K562 (cell line): Measurements from ENCODE around the gene ADORA2B. TPM values are rescaled to one million over a fixed set of nuclear protein-coding genes. Genes with fewer than 3 reads are reported as not detected.

Source experiments
- BRCA1 ChIP-seq, 2 experiments: fragments of 450-650 bp in 1 of 2; sonication (generic) in 1 of 2; formaldehyde crosslinking in 1 of 2; IDR thresholded peaks; 2 replicates each; pipeline versions ENCODE4 v1.5.0 to v1.6.1; 2017 to 2020; ENCODE audit warnings: mild to moderate bottlenecking in 1 of 2, missing genetic modification reagents in 1 of 2
- CBX8 ChIP-seq: fragments of 200-600 bp; sonication (generic); IDR thresholded peaks from 2 replicates; pipeline ENCODE4 v1.6.1; 2012; ENCODE audit warnings: borderline replicate concordance, mixed run types, low read depth, mild to moderate bottlenecking, moderate library complexity, mixed read lengths, low read length, control low read depth, inconsistent platforms; ENCODE audit not compliant: poor library complexity, severe bottlenecking; ENCODE audit errors: extremely low read depth
- CREB1 ChIP-seq, 2 experiments: sonication (generic) in 1 of 2; formaldehyde crosslinking in 1 of 2; IDR thresholded peaks; 2 replicates each; pipeline versions ENCODE4 v1.6.1 to v1.8.0; 2012 to 2022; ENCODE audit warnings: inconsistent platforms in 1 of 2, mild to moderate bottlenecking in 1 of 2, missing genetic modification reagents in 1 of 2, moderate library complexity in 1 of 2
- ELF2 ChIP-seq: fragments of 250-450 bp; sonication (Bioruptor Pico); IDR thresholded peaks from 2 replicates; pipeline ENCODE4 v1.5.0; 2021; ENCODE audit warnings: mild to moderate bottlenecking
- GATAD2A ChIP-seq: fragments of 450-650 bp; IDR thresholded peaks from 2 replicates; pipeline ENCODE4 v1.6.1; 2017
- KLF1 ChIP-seq: fragments of 450-650 bp; IDR thresholded peaks from 2 replicates; pipeline ENCODE4 v1.6.1; 2016; ENCODE audit warnings: missing genetic modification characterization, missing compliant biosample characterization
- MYBL2 ChIP-seq, 2 experiments: fragments of 450-650 bp in 1 of 2; sonication (generic) in 1 of 2; formaldehyde crosslinking in 1 of 2; IDR thresholded peaks; 2 replicates each; pipeline versions ENCODE4 v1.6.1 to v1.8.1; 2017 to 2022; ENCODE audit warnings: borderline replicate concordance in 1 of 2, inconsistent platforms in 1 of 2, low read depth in 1 of 2, mild to moderate bottlenecking in 1 of 2, missing genetic modification reagents in 1 of 2, moderate library complexity in 1 of 2
- SMC3 ChIP-seq: conservative IDR thresholded peaks from 2 replicates; pipeline ENCODE4 v1.6.1; 2011; ENCODE audit warnings: low read depth, low read length, improper control_type of control experiment; ENCODE audit not compliant: insufficient read depth
- TAL1 ChIP-seq: fragments of 450-650 bp; IDR thresholded peaks from 2 replicates; pipeline ENCODE4 v1.6.1; 2016; ENCODE audit warnings: mild to moderate bottlenecking
- ZNF764 ChIP-seq: fragments of 250-450 bp; sonication (Bioruptor Pico); IDR thresholded peaks from 2 replicates; pipeline ENCODE4 v1.4.0; 2020; ENCODE audit warnings: low read depth, mild to moderate bottlenecking, moderate library complexity
- polyA plus RNA-seq, 8 experiments: library from polyadenylated mRNA; depleted of rRNA in 4 of 8; stranded (reverse) in 5 of 8; unstranded in 3 of 8; fragments of >200 nt; fragmentation: Nextera tagmentation in 2 of 8; fragmentation: Illumina TruSeq in 1 of 8; extraction: Ambion mirVana in 2 of 8; extraction: Trizol in 1 of 8; gene quantifications; 2 replicates each; pipeline versions ENCODE4 v1.2.1 to v1.2.3, GENCODE V29; 2011 to 2014; ENCODE audit warnings: inconsistent platforms in 1 of 8, missing spikeins in 1 of 8
- total RNA-seq, 7 experiments: library from RNA; depleted of rRNA in 6 of 7; stranded (reverse); fragments of >200 nt in 6 of 7; fragmentation: Illumina TruSeq in 2 of 7; extraction: Trizol in 2 of 7; gene quantifications; 2 replicates each; pipeline versions ENCODE4 v1.2.1 to v1.2.3, GENCODE V29; 2011 to 2021; ENCODE audit warnings: low replicate concordance in 1 of 7
- TF ChIP-seq, protein P1 (sequence below): fragments of 450-650 bp; formaldehyde crosslinking; IDR thresholded peaks from 2 replicates; pipeline ENCODE4 v1.4.0; 2022; ENCODE audit warnings: mild to moderate bottlenecking, moderate library complexity
- TF ChIP-seq, protein P2 (sequence below): fragments of 450-650 bp; IDR thresholded peaks from 2 replicates; pipeline ENCODE4 v1.6.1; 2018; ENCODE audit warnings: mild to moderate bottlenecking, low read depth; ENCODE audit not compliant: partially characterized antibody
- TF ChIP-seq, protein P3 (sequence below): fragments of 200-800 bp; sonication (Bioruptor generic); IDR thresholded peaks from 2 replicates; pipeline ENCODE4 v1.6.1; 2016; ENCODE audit warnings: missing genetic modification characterization, missing compliant biosample characterization

ADORA2B gene
- total and polyA plus RNA-seq, 9 of the 15 experiments (the other 6 are each of a cell fraction or from before 2014, with no cell fraction given): 6.4 to 16.6 (median 10.5) TPM

DNA sequence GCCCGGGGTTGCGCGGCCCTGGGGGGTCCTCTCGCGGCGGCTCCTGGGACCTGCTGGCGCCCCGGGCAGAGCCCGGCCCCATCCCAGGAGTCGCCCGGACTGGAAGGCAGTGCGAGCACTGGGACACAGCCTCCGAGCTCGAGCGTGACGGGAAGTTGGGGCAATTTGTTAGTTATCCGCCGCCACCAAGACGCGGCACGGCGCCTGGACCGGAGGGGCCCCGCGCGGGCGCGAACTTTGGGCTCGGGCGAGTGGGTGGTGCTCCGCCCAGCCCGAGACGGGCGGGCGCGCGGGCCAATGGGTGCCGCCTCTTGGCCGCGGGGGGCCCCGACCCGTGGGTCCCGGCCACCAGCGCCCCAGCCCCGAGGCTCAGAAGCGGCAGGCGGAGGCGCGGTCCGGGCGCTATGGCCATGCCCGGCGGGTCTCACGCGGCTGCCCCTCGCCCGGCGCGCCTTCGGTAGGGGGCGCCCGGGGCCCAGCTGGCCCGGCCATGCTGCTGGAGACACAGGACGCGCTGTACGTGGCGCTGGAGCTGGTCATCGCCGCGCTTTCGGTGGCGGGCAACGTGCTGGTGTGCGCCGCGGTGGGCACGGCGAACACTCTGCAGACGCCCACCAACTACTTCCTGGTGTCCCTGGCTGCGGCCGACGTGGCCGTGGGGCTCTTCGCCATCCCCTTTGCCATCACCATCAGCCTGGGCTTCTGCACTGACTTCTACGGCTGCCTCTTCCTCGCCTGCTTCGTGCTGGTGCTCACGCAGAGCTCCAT lies at the start of gene ADORA2B (continued):
- TF ChIP-seq, protein P1, sequence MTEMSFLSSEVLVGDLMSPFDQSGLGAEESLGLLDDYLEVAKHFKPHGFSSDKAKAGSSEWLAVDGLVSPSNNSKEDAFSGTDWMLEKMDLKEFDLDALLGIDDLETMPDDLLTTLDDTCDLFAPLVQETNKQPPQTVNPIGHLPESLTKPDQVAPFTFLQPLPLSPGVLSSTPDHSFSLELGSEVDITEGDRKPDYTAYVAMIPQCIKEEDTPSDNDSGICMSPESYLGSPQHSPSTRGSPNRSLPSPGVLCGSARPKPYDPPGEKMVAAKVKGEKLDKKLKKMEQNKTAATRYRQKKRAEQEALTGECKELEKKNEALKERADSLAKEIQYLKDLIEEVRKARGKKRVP (CRISPR knock-in tag): no peak
- TF ChIP-seq CREB1 (IDR thresholded peaks at IDR 0.05) (no peak; the same call in 1 of the 2 replicates), CREB1 (CRISPR knock-in tag; IDR thresholded peaks at IDR 0.05) (0 out of 2 replicates have a peak, but pooled peaks have one; percentile 39), ZNF764 (no peak), ELF2 (CRISPR knock-in tag) (no peak), MYBL2 (IDR thresholded peaks at IDR 0.05; ENCODE audit: low read depth) (no peak), MYBL2 (CRISPR knock-in tag; IDR thresholded peaks at IDR 0.05; ENCODE audit: borderline replicate concordance) (no peak), BRCA1 (IDR thresholded peaks at IDR 0.05) (no peak), BRCA1 (CRISPR knock-in tag; IDR thresholded peaks at IDR 0.05) (no peak), TAL1 (no peak), SMC3 (0 out of 2 replicates have a peak, but pooled peaks have one; percentile 23), GATAD2A (no peak), CBX8 (no peak), KLF1 (peak; percentile 31; the same call in 1 of the 2 replicates)
- TF ChIP-seq, protein P2, sequence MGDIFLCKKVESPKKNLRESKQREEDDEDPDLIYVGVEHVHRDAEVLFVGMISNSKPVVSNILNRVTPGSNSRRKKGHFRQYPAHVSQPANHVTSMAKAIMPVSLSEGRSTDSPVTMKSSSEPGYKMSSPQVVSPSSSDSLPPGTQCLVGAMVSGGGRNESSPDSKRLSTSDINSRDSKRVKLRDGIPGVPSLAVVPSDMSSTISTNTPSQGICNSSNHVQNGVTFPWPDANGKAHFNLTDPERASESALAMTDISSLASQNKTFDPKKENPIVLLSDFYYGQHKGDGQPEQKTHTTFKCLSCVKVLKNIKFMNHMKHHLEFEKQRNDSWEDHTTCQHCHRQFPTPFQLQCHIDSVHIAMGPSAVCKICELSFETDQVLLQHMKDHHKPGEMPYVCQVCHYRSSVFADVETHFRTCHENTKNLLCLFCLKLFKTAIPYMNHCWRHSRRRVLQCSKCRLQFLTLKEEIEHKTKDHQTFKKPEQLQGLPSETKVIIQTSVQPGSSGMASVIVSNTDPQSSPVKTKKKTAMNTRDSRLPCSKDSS: no peak
- TF ChIP-seq, protein P3, sequence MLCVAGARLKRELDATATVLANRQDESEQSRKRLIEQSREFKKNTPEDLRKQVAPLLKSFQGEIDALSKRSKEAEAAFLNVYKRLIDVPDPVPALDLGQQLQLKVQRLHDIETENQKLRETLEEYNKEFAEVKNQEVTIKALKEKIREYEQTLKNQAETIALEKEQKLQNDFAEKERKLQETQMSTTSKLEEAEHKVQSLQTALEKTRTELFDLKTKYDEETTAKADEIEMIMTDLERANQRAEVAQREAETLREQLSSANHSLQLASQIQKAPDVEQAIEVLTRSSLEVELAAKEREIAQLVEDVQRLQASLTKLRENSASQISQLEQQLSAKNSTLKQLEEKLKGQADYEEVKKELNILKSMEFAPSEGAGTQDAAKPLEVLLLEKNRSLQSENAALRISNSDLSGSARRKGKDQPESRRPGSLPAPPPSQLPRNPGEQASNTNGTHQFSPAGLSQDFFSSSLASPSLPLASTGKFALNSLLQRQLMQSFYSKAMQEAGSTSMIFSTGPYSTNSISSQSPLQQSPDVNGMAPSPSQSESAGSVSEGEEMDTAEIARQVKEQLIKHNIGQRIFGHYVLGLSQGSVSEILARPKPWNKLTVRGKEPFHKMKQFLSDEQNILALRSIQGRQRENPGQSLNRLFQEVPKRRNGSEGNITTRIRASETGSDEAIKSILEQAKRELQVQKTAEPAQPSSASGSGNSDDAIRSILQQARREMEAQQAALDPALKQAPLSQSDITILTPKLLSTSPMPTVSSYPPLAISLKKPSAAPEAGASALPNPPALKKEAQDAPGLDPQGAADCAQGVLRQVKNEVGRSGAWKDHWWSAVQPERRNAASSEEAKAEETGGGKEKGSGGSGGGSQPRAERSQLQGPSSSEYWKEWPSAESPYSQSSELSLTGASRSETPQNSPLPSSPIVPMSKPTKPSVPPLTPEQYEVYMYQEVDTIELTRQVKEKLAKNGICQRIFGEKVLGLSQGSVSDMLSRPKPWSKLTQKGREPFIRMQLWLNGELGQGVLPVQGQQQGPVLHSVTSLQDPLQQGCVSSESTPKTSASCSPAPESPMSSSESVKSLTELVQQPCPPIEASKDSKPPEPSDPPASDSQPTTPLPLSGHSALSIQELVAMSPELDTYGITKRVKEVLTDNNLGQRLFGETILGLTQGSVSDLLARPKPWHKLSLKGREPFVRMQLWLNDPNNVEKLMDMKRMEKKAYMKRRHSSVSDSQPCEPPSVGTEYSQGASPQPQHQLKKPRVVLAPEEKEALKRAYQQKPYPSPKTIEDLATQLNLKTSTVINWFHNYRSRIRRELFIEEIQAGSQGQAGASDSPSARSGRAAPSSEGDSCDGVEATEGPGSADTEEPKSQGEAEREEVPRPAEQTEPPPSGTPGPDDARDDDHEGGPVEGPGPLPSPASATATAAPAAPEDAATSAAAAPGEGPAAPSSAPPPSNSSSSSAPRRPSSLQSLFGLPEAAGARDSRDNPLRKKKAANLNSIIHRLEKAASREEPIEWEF (CRISPR knock-in tag): no peak
